ENCODE results near the gene ZNF667. TPM values are rescaled to one million over a fixed set of nuclear protein-coding genes. Genes with fewer than 3 reads are reported as not detected.

Gene ZNF667
- total RNA-seq, 1 experiment from 2014 or later = 4.1 TPM

- DNase-seq (ENCODE audit: low read depth, low spot score) = no peak
- in situ Hi-C loops (cut with HindIII; ENCODE audit: low pct_unique_long_range_greater_than_20kb, low sequenced_read_pairs) = no loop called here
These were observed 73.9 kb downstream of the ZNF667 start for GRCh38 chr19:56403261-56403660.

GRCh38 chr19:56400485-56400884, 76.7 kb downstream of the ZNF667 start:
- in situ Hi-C loops (cut with HindIII; ENCODE audit: low pct_unique_long_range_greater_than_20kb, low sequenced_read_pairs) = no loop called here
- DNase-seq (ENCODE audit: low read depth, low spot score) = no peak

- in situ Hi-C loops (cut with HindIII; ENCODE audit: low pct_unique_long_range_greater_than_20kb, low sequenced_read_pairs) = no loop called here
- no peak for DNase-seq (ENCODE audit: low read depth, low spot score)
These were observed 78.3 kb downstream of the ZNF667 start for GRCh38 chr19:56398809-56399208.

GRCh38 chr19:56393119-56394012, 83.8 kb downstream of the ZNF667 start, which contains the start of gene ZNF582:
Gene ZNF582, minus strand, starts transcription at chr19:56393534. Its CDS starts 1,782 bp downstream, at chr19:56391752.
- DNase-seq (ENCODE audit: low read depth, low spot score) = peak; percentile 92
- in situ Hi-C loops (cut with HindIII; ENCODE audit: low pct_unique_long_range_greater_than_20kb, low sequenced_read_pairs) = no loop called here

Other genes starting within 250 kb of the ZNF667 start
- gene EDDM13, start 204.6 kb downstream of the ZNF667 start, total RNA-seq (2014; rRNA removed; shearing (Covaris generic)) = not detected in 2 replicates
- gene ZSCAN5A, start 162.5 kb downstream of the ZNF667 start, total RNA-seq (2014; rRNA removed; shearing (Covaris generic)) = 5.4 TPM in 2 replicates
- 0.77 and 1.6 TPM in 2 replicates for gene ZNF582, start 83.8 kb downstream of the ZNF667 start, total RNA-seq (2014; rRNA removed; shearing (Covaris generic))
- gene ZNF583, start 73.0 kb downstream of the ZNF667 start, total RNA-seq (2014; rRNA removed; shearing (Covaris generic)) = 1.2 and 2.3 TPM in 2 replicates
- gene ZNF471, start 30.5 kb upstream of the ZNF667 start, total RNA-seq (2014; rRNA removed; shearing (Covaris generic)) = 0.88 and 1.0 TPM in 2 replicates
- gene ZFP28, start 61.6 kb upstream of the ZNF667 start, total RNA-seq (2014; rRNA removed; shearing (Covaris generic)) = 2.7 and 2.8 TPM in 2 replicates
- 3.4 and 4.4 TPM in 2 replicates for gene ZNF470, start 90.1 kb upstream of the ZNF667 start, total RNA-seq (2014; rRNA removed; shearing (Covaris generic))
- 5.8 and 8.8 TPM in 2 replicates for gene ZNF71, start 118.0 kb upstream of the ZNF667 start, total RNA-seq (2014; rRNA removed; shearing (Covaris generic))
- not detected in 2 replicates for gene SMIM17, start 165.8 kb upstream of the ZNF667 start, total RNA-seq (2014; rRNA removed; shearing (Covaris generic))
- gene ZNF835, start 194.4 kb upstream of the ZNF667 start, total RNA-seq (2014; rRNA removed; shearing (Covaris generic)) = 0.08 TPM in 1 of 2 replicates, not detected in the other